HepG2 (cell line): ENCODE results near the gene SRPRA. TPM values are rescaled to one million over a fixed set of nuclear protein-coding genes. Genes with fewer than 3 reads are reported as not detected.

Experiments used
- BATF2 ChIP-seq: sonication (generic); formaldehyde crosslinking; IDR thresholded peaks from 2 replicates; pipeline ENCODE4 v1.8.0; 2022; ENCODE audit warnings: mild to moderate bottlenecking, missing genetic modification reagents, moderate library complexity
- MYPOP ChIP-seq: sonication (generic); formaldehyde crosslinking; IDR thresholded peaks from 2 replicates; pipeline ENCODE4 v1.8.1; 2023; ENCODE audit warnings: mild to moderate bottlenecking, moderate library complexity, missing genetic modification reagents
- NFKBIZ ChIP-seq: IDR thresholded peaks from 2 replicates; pipeline ENCODE4 v1.6.1; 2018; ENCODE audit warnings: missing genetic modification reagents, missing compliant biosample characterization
- NR0B2 ChIP-seq: sonication (generic); formaldehyde crosslinking; IDR thresholded peaks from 2 replicates; pipeline ENCODE4 v1.4.0; 2020; ENCODE audit warnings: mild to moderate bottlenecking, missing genetic modification reagents
- SMC3 ChIP-seq: IDR thresholded peaks from 2 replicates; pipeline ENCODE4 v1.6.1; 2011; ENCODE audit warnings: low read length, improper control_type of control experiment
- SP1 ChIP-seq, 2 experiments: fragments of 450-650 bp in 1 of 2; sonication (generic) in 1 of 2; formaldehyde crosslinking in 1 of 2; IDR thresholded peaks; 2 replicates each; pipeline versions ENCODE4 v1.4.0 to v1.6.1; 2016 to 2020; ENCODE audit warnings: missing genetic modification reagents in 1 of 2
- TFDP2 ChIP-seq: sonication (generic); formaldehyde crosslinking; IDR thresholded peaks from 2 replicates; pipeline ENCODE4 v1.4.0; 2020; ENCODE audit warnings: missing genetic modification reagents
- TFE3 ChIP-seq: IDR thresholded peaks from 2 replicates; pipeline ENCODE4 v1.6.1; 2016
- ZBTB20 ChIP-seq: sonication (generic); formaldehyde crosslinking; IDR thresholded peaks from 2 replicates; pipeline ENCODE4 v1.8.1; 2023; ENCODE audit warnings: missing genetic modification reagents, low read depth, mild to moderate bottlenecking, borderline replicate concordance
- ZBTB3 ChIP-seq: sonication (generic); formaldehyde crosslinking; IDR thresholded peaks from 2 replicates; pipeline ENCODE4 v1.4.0; 2020; ENCODE audit warnings: low read depth, mild to moderate bottlenecking, moderate library complexity, missing genetic modification reagents, borderline replicate concordance
- ZNF362 ChIP-seq: sonication (generic); formaldehyde crosslinking; IDR thresholded peaks from 2 replicates; pipeline ENCODE4 v1.4.0; 2020; ENCODE audit warnings: missing genetic modification reagents, mild to moderate bottlenecking, borderline replicate concordance
- ZNF687 ChIP-seq: sonication (generic); formaldehyde crosslinking; IDR thresholded peaks from 2 replicates; pipeline ENCODE4 v1.5.1; 2020; ENCODE audit warnings: mild to moderate bottlenecking, missing genetic modification reagents, moderate library complexity
- ZNF720 ChIP-seq: sonication (generic); formaldehyde crosslinking; IDR thresholded peaks from 2 replicates; pipeline ENCODE4 v1.4.0; 2020; ENCODE audit warnings: missing genetic modification reagents
- ZNF790 ChIP-seq: sonication (generic); formaldehyde crosslinking; IDR thresholded peaks from 2 replicates; pipeline ENCODE4 v1.8.0; 2022; ENCODE audit warnings: missing genetic modification reagents, mild to moderate bottlenecking, borderline replicate concordance
- ZNF792 ChIP-seq: IDR thresholded peaks from 2 replicates; pipeline ENCODE4 v1.6.1; 2016
- polyA plus RNA-seq, 8 experiments: library from polyadenylated mRNA; depleted of rRNA in 3 of 8; stranded (reverse) in 7 of 8; unstranded in 1 of 8; fragments of >200 nt; fragmentation: Illumina TruSeq in 4 of 8; extraction: Trizol in 4 of 8; gene quantifications; 2 replicates each; pipeline versions ENCODE4 v1.2.1 to v1.2.3, GENCODE V29; 2011 to 2016; ENCODE audit warnings: low read depth in 4 of 8, missing spikeins in 1 of 8, mixed read lengths in 1 of 8; ENCODE audit not compliant: insufficient read depth in 1 of 8
- total RNA-seq, 5 experiments: library from RNA; depleted of rRNA; stranded (reverse); fragments of >200 nt; fragmentation: Illumina TruSeq; extraction: Trizol; gene quantifications; 2 replicates each; pipeline ENCODE4 v1.2.3, GENCODE V29; 2016; ENCODE audit warnings: low read depth in 1 of 5

SRPRA gene
- total and polyA plus RNA-seq, 2 of the 13 experiments (the other 11 are each of a cell fraction or from before 2014, with no cell fraction given): 27.7 to 64.6 TPM

- TF ChIP-seq SMC3 (no peak), ZNF792 (peak; percentile 2; the same call in 1 of the 2 replicates), ZNF720 (CRISPR knock-in tag) (no peak), ZNF687 (CRISPR knock-in tag) (peak; percentile 88), MYPOP (CRISPR knock-in tag) (no peak), ZBTB3 (no peak), BATF2 (CRISPR knock-in tag) (0 out of 2 replicates have a peak, but pooled peaks have one; percentile 63), ZNF362 (peak; percentile 48; the same call in 1 of the 2 replicates), NR0B2 (0 out of 2 replicates have a peak, but pooled peaks have one; percentile 36), TFDP2 (CRISPR knock-in tag) (peak; percentile 63; the same call in 1 of the 2 replicates), NFKBIZ (CRISPR knock-in tag) (no peak), ZNF790 (peak; percentile 97), SP1 (IDR thresholded peaks at IDR 0.05) (no peak), SP1 (CRISPR knock-in tag; IDR thresholded peaks at IDR 0.05) (no peak), TFE3 (CRISPR knock-in tag) (no peak), ZBTB20 (CRISPR knock-in tag) (no peak)
These were observed 14.3 kb upstream of the SRPRA start, which contains the start of gene TIRAP (continued) for GRCh38 chr11:126282736-126283591.
